ENCODE measurements around the gene DENND2C.

The DENND2C gene

GRCh38 chr1:114669562-114670082, at the start of gene DENND2C:
Gene DENND2C, minus strand, starts transcription at chr1:114670049. Its CDS starts 44,065 bp downstream, at chr1:114625984.
- DNase-seq, result no peak

DNA sequence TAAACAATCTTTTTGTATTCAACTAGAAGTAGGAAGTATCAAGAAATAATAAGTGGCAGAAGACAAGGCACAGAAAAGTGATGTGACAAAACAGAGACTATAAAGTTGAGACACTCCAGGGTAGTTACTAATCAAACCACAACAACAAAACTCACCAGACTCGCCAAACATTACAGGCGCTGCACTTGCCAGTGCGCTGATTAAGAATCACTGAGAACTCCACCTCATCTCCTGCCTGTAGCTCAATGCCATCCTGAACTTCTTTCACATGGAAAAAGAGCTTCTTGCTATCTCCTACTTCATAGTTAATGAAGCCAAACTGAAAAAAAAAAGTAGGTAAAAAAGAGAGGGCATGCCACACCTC, 49.6 kb upstream of the DENND2C start:
- DNase-seq, result no peak

DNA sequence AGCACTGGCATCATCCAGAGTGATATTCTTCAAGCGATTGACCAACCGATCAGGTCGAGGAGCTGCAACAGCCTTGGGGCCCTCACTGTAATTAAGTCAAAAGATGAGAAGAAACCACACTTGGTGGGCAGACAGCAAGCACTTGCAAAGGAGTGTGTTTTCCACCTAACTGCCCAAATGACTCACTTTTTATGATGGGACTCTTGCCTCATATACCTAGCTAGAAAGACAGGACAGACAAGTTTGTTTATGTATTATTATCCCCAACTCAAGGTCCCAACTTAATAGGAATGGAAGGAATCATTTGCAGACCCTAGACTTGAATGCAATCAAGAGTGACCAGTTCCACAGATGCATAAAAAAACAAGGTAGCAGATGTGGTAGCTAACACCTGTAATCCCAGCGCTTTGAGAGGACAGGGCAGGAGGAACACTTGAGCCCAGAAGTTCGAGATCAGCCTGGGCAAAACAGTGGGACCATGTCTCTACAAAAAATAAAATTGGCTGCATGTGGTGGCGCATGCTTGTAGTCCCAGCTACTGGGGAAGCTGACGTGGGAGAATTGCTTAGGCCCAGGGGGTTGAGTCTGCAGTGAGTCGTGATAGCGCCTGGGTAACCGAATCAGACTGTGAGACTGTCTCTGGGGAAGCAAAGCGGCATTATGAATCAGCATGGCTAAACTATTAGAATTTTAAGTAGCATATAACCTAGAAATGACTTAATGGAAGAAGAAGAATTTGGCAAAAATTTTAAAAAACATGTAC, 49.0 kb upstream of the DENND2C start:
- no peak for DNase-seq

- peak; percentile 85 for DNase-seq
These were observed 46.7 kb upstream of the DENND2C start, which contains the start of gene NRAS for GRCh38 chr1:114716304-114717170. Gene NRAS, minus strand, starts transcription at chr1:114716771. Its CDS starts 611 bp downstream, at chr1:114716160.

DNA sequence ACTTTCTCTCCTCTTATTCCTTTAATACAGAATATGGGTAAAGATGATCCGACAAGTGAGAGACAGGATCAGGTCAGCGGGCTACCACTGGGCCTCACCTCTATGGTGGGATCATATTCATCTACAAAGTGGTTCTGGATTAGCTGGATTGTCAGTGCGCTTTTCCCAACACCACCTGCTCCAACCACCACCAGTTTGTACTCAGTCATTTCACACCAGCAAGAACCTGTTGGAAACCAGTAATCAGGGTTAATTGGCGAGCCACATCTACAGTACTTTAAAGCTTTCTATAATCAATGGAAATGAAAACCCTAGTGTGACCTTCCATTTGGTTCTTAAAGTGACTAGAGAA, 46.1 kb upstream of the DENND2C start:
- no peak for DNase-seq

- no peak for DNase-seq
These were observed 43.1 kb upstream of the DENND2C start for GRCh38 chr1:114712977-114713376.

GRCh38 chr1:114710360-114710759, 40.5 kb upstream of the DENND2C start:
- no peak for DNase-seq

DNA sequence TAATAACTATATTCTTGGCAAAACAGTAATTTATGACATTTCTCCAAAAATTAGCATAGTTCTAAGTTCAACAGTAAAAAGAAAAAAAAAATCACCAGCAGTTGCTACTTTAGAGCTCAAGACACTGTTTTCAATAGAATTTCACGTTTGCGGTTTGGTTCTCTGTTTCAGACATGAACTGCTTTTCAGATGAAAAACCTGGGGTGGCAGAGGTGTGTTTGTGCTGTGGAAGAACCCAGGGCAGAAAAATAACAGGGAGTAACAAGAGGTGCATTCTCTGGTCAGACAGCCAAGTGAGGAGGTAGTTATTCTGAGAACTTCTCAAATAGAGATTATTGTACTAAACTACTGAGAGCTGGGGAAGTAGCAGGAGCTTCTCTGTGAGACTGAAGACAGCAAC, 37.8 kb upstream of the DENND2C start:
- DNase-seq, result no peak

DNA sequence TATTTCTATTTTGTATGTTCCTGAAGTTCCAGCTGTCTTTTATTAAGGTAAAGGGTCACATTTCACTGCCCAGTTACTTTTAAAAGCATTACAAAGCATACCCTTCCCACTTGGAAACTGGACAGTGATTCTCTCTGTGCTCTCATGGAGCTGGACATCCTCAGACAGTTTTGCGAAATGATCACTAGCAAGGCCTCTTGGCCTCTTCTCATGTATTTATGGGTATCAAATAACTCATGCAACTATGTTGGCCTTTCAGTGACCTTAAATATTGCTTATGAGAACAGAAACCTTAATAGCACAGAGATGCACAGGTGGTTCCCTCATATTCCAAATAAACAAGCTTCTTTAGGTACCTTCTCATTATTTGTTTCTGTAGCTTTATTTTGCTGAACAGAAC, 33.4 kb upstream of the DENND2C start:
- DNase-seq, result no peak

DNA sequence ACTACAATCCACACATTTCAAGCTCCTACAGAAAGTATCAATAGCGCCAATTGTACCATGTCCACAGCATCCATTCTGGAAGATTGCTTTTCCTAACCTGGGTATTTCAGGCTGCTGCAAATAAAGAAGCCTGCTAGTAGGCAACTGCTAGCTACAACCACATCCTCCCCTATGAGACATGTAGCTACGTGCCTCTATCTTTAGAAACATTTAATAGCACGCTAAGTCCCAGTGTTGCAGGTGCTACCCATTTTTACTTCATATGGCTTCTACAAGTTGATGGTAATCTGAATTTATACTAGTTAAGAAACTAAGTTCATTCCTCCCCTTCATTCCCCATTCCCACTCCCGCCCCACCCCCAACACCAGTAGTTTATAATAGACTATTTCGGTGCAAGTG, 32.9 kb upstream of the DENND2C start:
- no peak for DNase-seq

DNA sequence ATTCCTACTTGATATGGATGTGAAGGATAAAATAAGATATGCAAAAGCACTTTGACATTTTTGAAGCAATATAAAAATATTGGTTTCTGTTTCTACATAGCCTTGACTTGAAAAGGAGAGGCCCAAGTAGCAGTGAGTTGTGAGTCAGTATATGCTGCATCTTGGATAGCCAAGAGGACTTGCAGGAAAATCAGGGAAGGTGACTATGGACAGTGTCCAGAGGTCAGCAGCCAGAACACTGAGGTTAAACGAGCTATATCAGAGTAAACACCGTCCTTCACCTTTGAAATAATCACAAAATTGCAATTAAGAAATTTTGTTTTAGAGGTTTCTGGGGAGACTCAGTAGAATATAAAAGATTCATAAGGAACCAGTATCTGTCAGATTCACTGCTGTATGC, 32.1 kb upstream of the DENND2C start:
- DNase-seq, result no peak

DNA sequence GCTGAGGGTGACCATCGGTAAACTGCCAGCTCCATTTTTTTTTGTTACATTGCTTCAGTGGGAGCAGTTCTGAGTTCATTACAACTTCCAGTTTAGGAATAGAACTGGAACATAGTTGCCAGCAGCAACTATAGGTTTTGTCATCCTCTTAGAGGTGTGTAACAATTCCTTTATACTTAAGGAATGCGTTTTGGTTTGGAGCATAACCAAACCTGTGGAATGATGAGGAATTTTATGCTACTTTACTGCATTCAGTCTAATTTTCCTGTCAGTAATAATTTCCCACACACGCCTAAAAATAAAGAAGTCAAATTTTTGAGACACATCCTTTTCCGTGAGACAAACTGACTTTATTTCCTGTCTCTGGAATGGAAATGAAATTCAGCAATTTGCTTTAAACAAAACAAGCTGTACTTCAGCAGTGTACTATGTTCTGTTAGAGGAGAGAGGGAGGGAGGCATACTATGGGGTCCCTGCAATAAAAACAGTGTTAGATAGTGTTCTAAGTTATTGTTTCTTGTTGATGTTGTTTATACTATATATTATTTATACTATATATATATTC, 30.3 kb upstream of the DENND2C start:
- no peak for DNase-seq

- DNase-seq, result no peak
These were observed 27.0 kb upstream of the DENND2C start for GRCh38 chr1:114696810-114697209.

- no peak for DNase-seq
These were observed 25.7 kb upstream of the DENND2C start, which contains the start of gene AMPD1 for GRCh38 chr1:114695430-114696058. Gene AMPD1, minus strand, starts transcription at chr1:114695546. Its CDS starts 75 bp downstream, at chr1:114695471.

DNA sequence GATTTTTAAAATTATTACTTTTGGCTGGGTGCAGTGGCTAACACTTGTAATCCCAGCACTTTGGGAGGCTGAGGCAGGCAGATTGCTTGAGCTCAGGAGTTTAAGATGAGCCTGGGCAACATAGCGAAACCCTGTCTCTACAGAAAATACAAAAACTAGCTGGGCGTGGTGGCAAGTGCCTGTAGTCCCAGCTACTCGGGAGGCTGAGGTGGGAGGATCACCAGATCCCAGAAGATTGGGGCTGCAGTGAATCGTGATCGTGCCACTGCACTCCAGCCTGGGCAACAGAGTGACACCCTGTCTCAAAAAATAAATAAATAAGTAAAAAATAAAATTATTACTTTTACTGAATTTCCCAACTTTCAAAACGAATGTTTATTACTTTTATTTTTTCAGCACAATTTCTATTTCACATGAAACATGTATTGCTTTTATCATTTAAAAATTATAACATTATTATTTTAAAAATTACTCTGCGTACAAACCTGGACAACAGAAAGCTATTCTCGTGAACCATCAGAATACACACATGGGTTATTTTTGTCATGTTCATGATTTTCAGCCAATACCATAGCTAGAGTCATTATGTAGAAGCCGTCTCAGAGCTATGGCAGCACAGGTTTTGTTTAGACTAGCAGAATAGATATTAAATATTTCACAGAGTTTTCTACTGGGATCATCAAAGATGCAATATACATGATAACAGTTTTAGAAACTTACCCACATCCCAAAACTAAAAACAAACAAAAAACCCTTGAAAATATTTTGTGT, 24.9 kb upstream of the DENND2C start:
- DNase-seq, result no peak

GRCh38 chr1:114692947-114693346, 23.1 kb upstream of the DENND2C start:
- DNase-seq, result no peak

GRCh38 chr1:114691061-114691460, 21.2 kb upstream of the DENND2C start:
- DNase-seq, result no peak

DNA sequence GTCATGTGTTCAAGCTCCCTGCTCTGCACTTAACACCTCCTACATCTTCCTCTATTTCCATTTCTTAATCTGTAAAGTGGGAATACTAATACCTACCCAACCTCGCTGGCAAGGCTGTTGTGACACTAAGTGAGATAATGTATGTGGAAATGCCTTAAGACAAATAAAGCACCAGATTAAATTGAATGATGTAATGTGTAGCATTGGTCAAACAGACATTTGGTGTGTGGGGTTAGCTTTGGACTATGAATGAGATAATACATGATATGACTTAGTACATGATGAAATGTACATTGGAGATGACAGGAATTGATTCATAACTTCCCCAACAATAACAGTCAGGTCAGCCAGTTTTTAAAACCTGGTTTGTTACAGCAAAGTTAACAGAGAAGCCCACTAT, 20.3 kb upstream of the DENND2C start:
- DNase-seq, result no peak

DNA sequence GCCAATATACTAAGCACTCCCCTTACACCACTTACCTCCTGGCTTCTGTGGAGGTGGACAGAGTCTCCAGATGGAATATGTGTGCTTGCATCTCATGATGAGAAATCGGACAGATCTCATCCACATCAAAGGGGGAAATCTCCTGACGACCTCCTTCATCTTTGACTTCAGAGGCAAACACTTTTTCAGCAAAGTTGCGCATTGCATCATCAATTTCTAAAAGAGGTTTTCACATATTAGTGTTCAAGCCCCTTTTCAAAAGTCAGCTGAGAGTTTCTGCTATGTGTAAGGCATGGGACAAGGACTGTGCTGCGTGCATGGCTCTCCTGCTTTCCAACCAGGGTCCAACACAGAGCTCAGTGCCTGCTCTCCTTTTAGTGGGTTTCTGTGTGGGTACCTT, 18.7 kb upstream of the DENND2C start:
- DNase-seq, result no peak

DNA sequence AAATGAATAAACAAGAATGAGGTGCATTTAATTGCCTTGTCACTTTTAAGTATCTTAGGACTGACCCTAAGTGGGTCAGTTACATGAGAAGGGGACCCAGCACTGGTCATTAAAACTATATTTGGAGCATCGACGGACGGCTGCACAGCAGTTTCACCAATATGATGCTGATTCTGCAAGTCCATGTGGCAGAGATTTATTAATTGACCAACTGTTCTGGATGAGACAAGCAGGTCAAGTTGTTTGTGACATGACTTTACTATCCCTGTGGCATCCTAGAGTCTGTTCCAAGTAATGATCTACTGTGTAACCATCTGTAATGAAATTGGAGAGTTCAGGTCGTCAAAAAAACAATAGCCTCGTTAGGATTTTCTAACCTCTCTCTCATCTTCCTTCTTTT, 16.0 kb upstream of the DENND2C start:
- no peak for DNase-seq

- no peak for DNase-seq
These were observed 7.8 kb upstream of the DENND2C start for GRCh38 chr1:114677691-114678090.

DNA sequence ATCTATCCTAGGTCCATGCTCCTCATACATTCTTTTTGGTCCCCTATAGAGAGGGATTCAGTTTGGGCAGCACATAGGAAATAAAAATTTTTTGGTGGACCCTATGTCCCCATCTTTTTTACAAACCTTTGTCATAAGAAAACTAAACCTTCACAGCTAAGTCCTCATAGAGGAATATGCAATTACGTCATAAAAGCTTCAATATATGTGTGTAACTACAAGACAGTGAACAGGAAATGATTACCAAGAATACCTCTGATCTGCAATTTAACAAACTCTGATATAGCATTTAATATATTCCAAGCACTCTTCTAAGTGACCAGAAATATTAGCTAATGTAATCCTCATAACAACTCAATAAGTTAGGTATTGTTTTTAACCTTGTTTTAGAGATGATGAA, 6.3 kb upstream of the DENND2C start:
- no peak for DNase-seq

Measured in NCI-H2171 treated with DMSO at 0.1 percent for 48 hours (cell line).